Loucy (cell line): Measurements from ENCODE around the gene ZNF687.

ENCODE experiments used
- H2AFZ ChIP-seq: fragments of 200-600 bp; sonication (generic); 2 replicates; pipeline ENCODE4 v1.6.0; 2016; ENCODE audit warnings: antibody characterized with exemption, mild to moderate bottlenecking, low read length, moderate library complexity
- H3F3A ChIP-seq: fragments of 200-600 bp; 2 replicates; pipeline ENCODE4 v1.6.0; 2016; ENCODE audit warnings: antibody characterized with exemption, low read depth, mild to moderate bottlenecking
- H3K27me3 ChIP-seq: fragments of 200-600 bp; sonication (generic); 2 replicates; pipeline ENCODE4 v1.6.1; 2014; ENCODE audit warnings: low read length, mild to moderate bottlenecking; ENCODE audit not compliant: insufficient read depth, poor library complexity, severe bottlenecking
- H3K36me3 ChIP-seq: fragments of 200-600 bp; sonication (generic); 2 replicates; pipeline ENCODE4 v1.6.1; 2016; ENCODE audit warnings: low read length; ENCODE audit not compliant: insufficient read depth
- H3K4me1 ChIP-seq: fragments of 200-600 bp; sonication (generic); 2 replicates; pipeline ENCODE4 v1.5.1; 2014; ENCODE audit warnings: low read length, mild to moderate bottlenecking; ENCODE audit not compliant: insufficient read depth, poor library complexity, severe bottlenecking
- H3K4me2 ChIP-seq: fragments of 200-600 bp; sonication (generic); 2 replicates; pipeline ENCODE4 v1.6.0; 2014; ENCODE audit warnings: antibody characterized with exemption, low read length, low read depth, mild to moderate bottlenecking; ENCODE audit not compliant: poor library complexity, severe bottlenecking
- H3K4me3 ChIP-seq: fragments of 200-600 bp; sonication (generic); 2 replicates; pipeline ENCODE4 v1.5.1; 2014; ENCODE audit warnings: low read length, mild to moderate bottlenecking, mixed read lengths; ENCODE audit not compliant: poor library complexity, severe bottlenecking
- H3K79me2 ChIP-seq: fragments of 200-600 bp; sonication (generic); 2 replicates; pipeline ENCODE4 v1.6.1; 2014; ENCODE audit warnings: low read length; ENCODE audit not compliant: insufficient read depth
- H3K9ac ChIP-seq: fragments of 200-600 bp; sonication (generic); 2 replicates; pipeline ENCODE4 v1.6.0; 2014; ENCODE audit warnings: mild to moderate bottlenecking, low read depth, low read length, moderate library complexity; ENCODE audit not compliant: poor library complexity, severe bottlenecking
- H3K9me2 ChIP-seq: fragments of 200-600 bp; sonication (generic); replicated peaks from 2 replicates; pipeline ENCODE4 v1.6.1; 2016; ENCODE audit warnings: low read depth, low read length, mixed read lengths
- H3K9me3 ChIP-seq: fragments of 200-600 bp; sonication (generic); 2 replicates; pipeline ENCODE4 v1.6.1; 2014; ENCODE audit warnings: mild to moderate bottlenecking, antibody characterized with exemption, low read length, low read depth; ENCODE audit not compliant: insufficient read depth
- H4K20me1 ChIP-seq: fragments of 200-600 bp; sonication (generic); 2 replicates; pipeline ENCODE4 v1.6.0; 2014; ENCODE audit warnings: antibody characterized with exemption, low read length, mild to moderate bottlenecking; ENCODE audit not compliant: insufficient read depth, poor library complexity, severe bottlenecking
- CTCF ChIP-seq: fragments of 200-600 bp; sonication (generic); conservative IDR thresholded peaks from 2 replicates; pipeline ENCODE4 v1.5.1; 2014; ENCODE audit warnings: mild to moderate bottlenecking, antibody characterized with exemption, low read length
- EZH2phosphoT487 ChIP-seq: fragments of 200-600 bp; IDR thresholded peaks from 2 replicates; pipeline ENCODE4 v1.6.1; 2018; ENCODE audit warnings: antibody characterized with exemption, mild to moderate bottlenecking, moderate library complexity, borderline replicate concordance

Gene ZNF687

GRCh38 chr1:151289080-151289935 lies 7.2 kb downstream of the ZNF687 start:
- Histone ChIP-seq H3K9me3 (no peaks in the 10 kb centered on the region), H3K4me2 (no peak overlapping the region), H3F3A (no peaks in the 10 kb centered on the region), H3K4me3 (no peak overlapping the region), H3K27me3 (no peaks in the 10 kb centered on the region), H3K9me2 (no peaks in the 10 kb centered on the region), H3K4me1 (peaks cover 3% of the 10 kb centered on the region), H2AFZ (no peak overlapping the region), H3K9ac (no peak overlapping the region), H3K79me2 (peaks cover 23% of the 10 kb centered on the region; the same call in 1 of the 2 replicates), H3K36me3 (peaks cover 74% of the 10 kb centered on the region; the same call in 1 of the 2 replicates), H4K20me1 (peaks cover 16% of the 10 kb centered on the region)
- no peak for TF ChIP-seq EZH2phosphoT487
- TF ChIP-seq CTCF: no peak

- Histone ChIP-seq H3K4me3 (no peak overlapping the region), H3K4me1 (no peaks in the 10 kb centered on the region), H3K27me3 (no peaks in the 10 kb centered on the region), H4K20me1 (peaks cover 10% of the 10 kb centered on the region), H3K79me2 (peaks cover 15% of the 10 kb centered on the region; the same call in 1 of the 2 replicates), H3K36me3 (peaks cover 82% of the 10 kb centered on the region; the same call in 1 of the 2 replicates), H3K9ac (no peak overlapping the region), H3K9me3 (no peaks in the 10 kb centered on the region), H2AFZ (no peak overlapping the region), H3K9me2 (no peaks in the 10 kb centered on the region), H3K4me2 (no peak overlapping the region), H3F3A (no peaks in the 10 kb centered on the region)
- no peak for TF ChIP-seq CTCF
- no peak for TF ChIP-seq EZH2phosphoT487
Measured at GRCh38 chr1:151289991-151290708, 8.1 kb downstream of the ZNF687 start.

GRCh38 chr1:151290709-151291303 lies 8.7 kb downstream of the ZNF687 start:
- Histone ChIP-seq H4K20me1 (peaks cover 10% of the 10 kb centered on the region), H3K9ac (no peak overlapping the region), H3K9me3 (no peaks in the 10 kb centered on the region), H3K4me2 (no peak overlapping the region), H3K4me1 (no peaks in the 10 kb centered on the region), H3K27me3 (no peaks in the 10 kb centered on the region), H3K9me2 (no peaks in the 10 kb centered on the region), H3F3A (no peaks in the 10 kb centered on the region), H3K36me3 (peaks cover 88% of the 10 kb centered on the region; the same call in 1 of the 2 replicates), H3K79me2 (peaks cover 12% of the 10 kb centered on the region; the same call in 1 of the 2 replicates), H3K4me3 (no peak overlapping the region), H2AFZ (no peak overlapping the region)
- TF ChIP-seq EZH2phosphoT487 (no peak), CTCF (no peak)
